ENCODE data around the gene PARL. TPM values are rescaled to one million over a fixed set of nuclear protein-coding genes. Genes with fewer than 3 reads are reported as not detected.
"Not testable (repeated sequence)": the region's sequence is repeated elsewhere in the genome, so short reads cannot be mapped to it uniquely, and the experiment has no call there.

PARL gene
- total RNA-seq, 2 experiments from 2014 or later: 77.1 to 84.1 TPM

DNA sequence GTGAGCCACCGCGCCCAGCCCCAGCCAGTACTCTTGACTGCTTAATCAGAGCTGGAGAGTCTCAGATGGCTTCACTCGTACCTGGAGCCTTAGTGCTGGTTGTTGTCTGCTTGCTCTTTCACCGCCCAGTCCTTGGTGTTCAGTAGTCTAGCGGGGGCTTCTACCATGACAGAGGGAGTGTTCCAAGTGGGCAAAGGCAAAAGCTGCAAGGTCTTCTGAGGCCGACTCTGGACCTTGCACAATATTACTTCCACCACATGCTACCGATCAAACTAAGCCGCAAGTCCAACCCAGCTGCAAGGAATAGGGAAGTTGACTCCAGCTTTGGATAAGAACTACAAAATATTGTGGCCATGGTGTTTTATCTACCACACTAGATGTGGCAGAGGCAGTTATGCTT, 6.6 kb downstream of the PARL start:
- no peak overlapping the region for H3K4me3 Mint-ChIP-seq
- POLR2A ChIA-PET: no interaction called here
- H3K27ac Mint-ChIP-seq: no peak overlapping the region

GRCh38 chr3:183877227-183877626, 7.5 kb downstream of the PARL start:
- POLR2A ChIA-PET, H3K27ac Mint-ChIP-seq: not testable (repeated sequence)
- H3K36me3 Mint-ChIP-seq: peaks cover 18% of the 10 kb centered on the region

More for the DNA sequence above, 6.6 kb downstream of the PARL start:
- no peaks in the 10 kb centered on the region for H3K9me3 Mint-ChIP-seq
- CTCF ChIA-PET: interaction anchor here (0.6 to 1.1 kb wide), 2 partner anchors 17 to 690 kb away, joined by 3 to 4 read pairs; no protein-coding TSS in a partner anchor
- peaks cover 41% of the 10 kb centered on the region for H3K4me1 Mint-ChIP-seq (ENCODE audit: low read depth)
- H3K27me3 Mint-ChIP-seq: no peaks in the 10 kb centered on the region
- peaks cover 18% of the 10 kb centered on the region for H3K36me3 Mint-ChIP-seq
- intact Hi-C loops (cut with micrococcal nuclease): no loop called here
- no peak for DNase-seq

DNA sequence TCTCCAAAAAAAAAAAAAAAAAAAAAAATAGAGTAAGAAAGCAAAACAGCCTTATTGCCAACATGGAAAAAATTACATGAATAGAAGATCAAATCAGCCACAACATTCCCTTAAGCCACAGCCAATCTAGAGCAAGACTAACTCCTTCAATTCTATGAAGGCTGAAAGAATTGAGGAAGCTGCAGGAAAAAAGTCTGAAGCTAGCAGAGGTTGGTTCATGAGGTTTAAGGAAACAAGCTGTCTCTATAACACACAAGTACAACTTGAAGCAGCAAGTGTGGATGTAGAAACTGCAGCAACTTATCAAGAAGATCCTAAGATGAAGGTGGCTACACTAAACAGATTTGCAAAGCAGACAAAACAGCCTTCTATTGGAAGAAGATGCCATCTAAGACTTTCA, 9.3 kb downstream of the PARL start:
- no peaks in the 10 kb centered on the region for H3K9me3 Mint-ChIP-seq
- no peaks in the 10 kb centered on the region for H3K27me3 Mint-ChIP-seq
- peaks cover 18% of the 10 kb centered on the region for H3K36me3 Mint-ChIP-seq
- POLR2A ChIA-PET: no interaction called here
- no peak for DNase-seq
- CTCF ChIA-PET: interaction anchor here (1.5 kb wide), 1 partner anchor 9 kb away, joined by 4 read pairs; the partner anchor contains the start of gene PARL
- intact Hi-C loops (cut with micrococcal nuclease): no loop called here
- no peak overlapping the region for H3K4me3 Mint-ChIP-seq
- H3K4me1 Mint-ChIP-seq (ENCODE audit: low read depth): peaks cover 45% of the 10 kb centered on the region
- no peak overlapping the region for H3K27ac Mint-ChIP-seq

More at GRCh38 chr3:183877227-183877626, 7.5 kb downstream of the PARL start:
- H3K9me3 Mint-ChIP-seq; H3K27me3 Mint-ChIP-seq; intact Hi-C loops (cut with micrococcal nuclease); DNase-seq; H3K4me3 Mint-ChIP-seq: not testable (repeated sequence)
- CTCF ChIA-PET: interaction anchor here (1.1 kb wide), 1 partner anchor 18 kb away, joined by 4 read pairs; no protein-coding TSS in a partner anchor
- H3K4me1 Mint-ChIP-seq (ENCODE audit: low read depth): peaks cover 40% of the 10 kb centered on the region

DNA sequence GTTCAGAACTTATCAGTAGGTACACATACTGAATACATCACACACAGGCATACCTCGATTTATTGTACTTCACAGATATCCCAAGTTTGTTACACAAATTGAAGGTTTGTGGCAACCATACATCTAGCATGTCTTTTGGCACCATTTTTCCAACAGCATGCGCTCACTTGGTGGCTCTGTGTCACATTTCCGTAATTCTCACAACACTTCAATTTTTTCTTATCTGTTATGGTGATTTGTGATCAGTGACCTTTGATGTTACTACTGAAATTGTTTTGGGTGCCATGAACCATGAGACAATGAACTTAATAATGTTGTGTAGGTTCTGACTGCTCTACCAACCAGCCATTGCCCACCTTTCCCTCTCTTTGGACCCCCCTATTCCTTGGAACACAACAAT, 10.8 kb downstream of the PARL start:
- Mint-ChIP-seq H3K9me3 (no peaks in the 10 kb centered on the region), H3K27me3 (no peaks in the 10 kb centered on the region), H3K36me3 (peaks cover 12% of the 10 kb centered on the region), H3K4me3 (no peak overlapping the region), H3K27ac (no peak overlapping the region), H3K4me1 (ENCODE audit: low read depth) (peaks cover 40% of the 10 kb centered on the region)
- ChIA-PET POLR2A (interaction anchor here (1.3 kb wide), 1 partner anchor 11 kb away, joined by 3 read pairs; the partner anchor contains the start of gene PARL), CTCF (interaction anchor here (0.7 kb wide), 1 partner anchor 11 kb away, joined by 3 read pairs; the partner anchor contains the start of gene PARL)
- intact Hi-C loops (cut with micrococcal nuclease): no loop called here
- DNase-seq: no peak

GRCh38 chr3:183871541-183871940, 13.1 kb downstream of the PARL start:
- ChIA-PET POLR2A (no interaction called here), CTCF (interaction anchor here (0.7 to 1.3 kb wide), 2 partner anchors 13 to 24 kb away, joined by 4 to 5 read pairs; partner anchors contain the start of gene PARL)
- H3K36me3 Mint-ChIP-seq: peaks cover 7% of the 10 kb centered on the region
- intact Hi-C loops (cut with micrococcal nuclease): no loop called here
- no peak overlapping the region for H3K4me3 Mint-ChIP-seq
- H3K9me3 Mint-ChIP-seq: no peaks in the 10 kb centered on the region
- H3K27me3 Mint-ChIP-seq: no peaks in the 10 kb centered on the region
- peaks cover 23% of the 10 kb centered on the region for H3K4me1 Mint-ChIP-seq (ENCODE audit: low read depth)
- DNase-seq: no peak
- H3K27ac Mint-ChIP-seq: no peak overlapping the region

DNA sequence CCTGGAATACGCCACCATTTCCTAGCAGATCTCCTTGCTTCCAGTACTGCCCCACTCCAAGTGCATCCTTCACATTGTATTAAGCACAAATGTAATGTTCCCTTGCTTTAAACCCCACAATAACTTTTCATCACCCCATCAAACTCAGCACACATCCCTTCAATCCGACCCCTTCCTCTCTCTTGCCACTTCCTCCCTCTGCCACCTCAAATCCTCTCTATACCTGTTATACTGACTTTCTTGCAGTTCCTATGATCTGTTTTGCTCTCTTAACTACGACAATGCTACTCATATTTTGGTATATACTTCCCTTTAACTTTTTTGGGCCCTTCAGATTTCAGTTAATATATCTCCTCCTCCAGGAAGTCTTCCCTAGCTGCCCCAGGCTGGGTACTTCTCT, 14.1 kb downstream of the PARL start:
- no peak overlapping the region for H3K27ac Mint-ChIP-seq
- peaks cover 23% of the 10 kb centered on the region for H3K4me1 Mint-ChIP-seq (ENCODE audit: low read depth)
- ChIA-PET POLR2A (no interaction called here), CTCF (interaction anchor here (1.3 kb wide), 1 partner anchor 14 kb away, joined by 4 read pairs; the partner anchor contains the start of gene PARL)
- no peaks in the 10 kb centered on the region for H3K27me3 Mint-ChIP-seq
- no peak overlapping the region for H3K4me3 Mint-ChIP-seq
- intact Hi-C loops (cut with micrococcal nuclease): no loop called here
- no peaks in the 10 kb centered on the region for H3K9me3 Mint-ChIP-seq
- no peak for DNase-seq
- peaks cover 10% of the 10 kb centered on the region for H3K36me3 Mint-ChIP-seq

DNA sequence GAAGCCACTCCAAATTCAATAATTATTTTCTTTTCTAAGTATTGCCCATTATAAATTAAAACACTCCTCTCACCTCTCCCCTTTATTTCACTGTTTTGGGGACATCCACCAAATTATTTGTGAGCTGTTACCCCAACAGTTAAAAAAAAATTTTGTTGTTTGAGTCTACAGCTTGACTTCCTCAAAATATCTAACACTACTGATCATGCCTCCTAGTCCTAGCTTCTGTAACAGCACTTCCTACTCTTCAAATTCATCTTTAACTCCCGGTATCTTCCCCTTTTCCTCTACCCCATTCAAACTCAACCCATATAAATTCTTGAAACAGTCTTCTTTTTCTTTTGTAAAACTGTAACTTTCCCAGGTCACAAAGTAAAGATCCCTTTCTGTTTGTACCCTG, 15.9 kb downstream of the PARL start:
- Mint-ChIP-seq H3K27me3 (no peaks in the 10 kb centered on the region), H3K4me3 (no peak overlapping the region), H3K27ac (no peak overlapping the region), H3K36me3 (peaks cover 20% of the 10 kb centered on the region), H3K4me1 (ENCODE audit: low read depth) (peaks cover 18% of the 10 kb centered on the region), H3K9me3 (no peaks in the 10 kb centered on the region)
- CTCF ChIA-PET: interaction anchor here (0.7 kb wide), 1 partner anchor 820 kb away, joined by 3 read pairs; no protein-coding TSS in a partner anchor
- DNase-seq: no peak
- intact Hi-C loops (cut with micrococcal nuclease): no loop called here
- POLR2A ChIA-PET: no interaction called here

DNA sequence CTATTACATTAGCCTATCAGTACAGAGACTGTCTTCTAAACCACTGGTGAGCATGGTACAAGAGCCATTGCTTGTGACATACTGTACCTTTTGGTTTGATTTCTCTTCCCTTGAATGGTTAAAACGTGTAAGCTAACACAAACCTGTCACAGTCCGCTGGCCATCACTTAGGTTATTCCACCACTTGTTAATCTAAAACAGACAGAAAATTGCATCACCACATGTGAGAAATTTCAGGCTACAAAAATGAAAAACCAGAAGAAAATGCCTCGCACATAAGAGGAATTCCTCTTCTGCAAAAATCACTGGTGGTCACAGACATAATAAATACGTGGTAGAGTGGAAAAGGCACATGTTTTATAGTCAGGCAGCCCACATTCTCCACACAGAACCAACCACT, 22.1 kb downstream of the PARL start:
- ChIA-PET CTCF (no interaction called here), POLR2A (no interaction called here)
- H3K4me3 Mint-ChIP-seq: no peak overlapping the region
- H3K27ac Mint-ChIP-seq: no peak overlapping the region
- no peak for DNase-seq
- H3K9me3 Mint-ChIP-seq: no peaks in the 10 kb centered on the region
- intact Hi-C loops (cut with micrococcal nuclease): no loop called here
- H3K27me3 Mint-ChIP-seq: no peaks in the 10 kb centered on the region
- peaks cover 51% of the 10 kb centered on the region for H3K36me3 Mint-ChIP-seq
- H3K4me1 Mint-ChIP-seq (ENCODE audit: low read depth): no peaks in the 10 kb centered on the region

- ChIA-PET CTCF (interaction anchor here (0.6 to 0.8 kb wide), 2 partner anchors 91 to 157 kb away, joined by 3 read pairs; no protein-coding TSS in a partner anchor), POLR2A (no interaction called here)
- Mint-ChIP-seq H3K9me3 (no peaks in the 10 kb centered on the region), H3K36me3 (peaks cover 48% of the 10 kb centered on the region), H3K4me1 (ENCODE audit: low read depth) (no peaks in the 10 kb centered on the region), H3K4me3 (no peak overlapping the region), H3K27ac (no peak overlapping the region), H3K27me3 (no peaks in the 10 kb centered on the region)
- DNase-seq: no peak
- intact Hi-C loops (cut with micrococcal nuclease): no loop called here
These were observed 26.8 kb downstream of the PARL start for GRCh38 chr3:183857863-183858262.

DNA sequence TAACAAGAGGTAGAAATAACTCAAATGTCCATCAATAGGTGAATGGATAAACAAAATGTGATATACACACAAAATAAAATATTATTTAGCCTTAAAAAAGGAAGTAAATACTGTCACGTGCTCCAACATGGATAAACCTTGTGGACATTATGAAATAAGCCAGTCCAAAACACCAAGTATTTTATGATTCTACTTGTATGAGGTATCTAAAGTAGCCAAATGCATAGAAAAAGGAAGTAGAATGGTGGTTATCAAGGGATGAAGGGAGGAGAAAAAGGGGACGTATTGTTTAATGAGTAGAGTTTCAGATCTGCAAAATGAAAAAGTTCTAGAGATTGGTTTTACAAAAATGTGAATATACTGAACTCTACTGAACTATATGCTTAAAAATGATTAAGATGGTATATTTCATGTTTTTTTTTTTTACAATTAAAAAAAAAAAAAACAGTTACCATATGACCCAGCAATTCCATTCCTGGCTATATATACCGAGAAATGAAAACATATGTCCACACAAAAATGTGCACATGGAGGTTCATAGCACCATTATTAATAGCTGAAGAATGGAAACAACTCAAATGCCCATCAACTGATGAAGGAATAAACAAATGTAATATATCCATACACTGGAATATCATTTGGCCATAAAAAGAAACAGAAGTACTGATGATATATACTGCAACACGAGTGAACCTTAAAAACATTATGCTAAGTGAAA, 30.2 kb downstream of the PARL start:
- Mint-ChIP-seq H3K9me3 (no peaks in the 10 kb centered on the region), H3K36me3 (peaks cover 39% of the 10 kb centered on the region), H3K27me3 (no peaks in the 10 kb centered on the region), H3K4me3 (no peak overlapping the region), H3K4me1 (ENCODE audit: low read depth) (no peaks in the 10 kb centered on the region), H3K27ac (no peak overlapping the region)
- POLR2A ChIA-PET: no interaction called here
- CTCF ChIA-PET: no interaction called here
- DNase-seq: no peak
- intact Hi-C loops (cut with micrococcal nuclease): no loop called here

GRCh38 chr3:183845608-183846288, 38.9 kb downstream of the PARL start:
- H3K4me1 Mint-ChIP-seq (ENCODE audit: low read depth): peaks cover 10% of the 10 kb centered on the region
- H3K27me3 Mint-ChIP-seq: no peaks in the 10 kb centered on the region
- ChIA-PET POLR2A (no interaction called here), CTCF (no interaction called here)
- no peak overlapping the region for H3K27ac Mint-ChIP-seq
- no peak overlapping the region for H3K4me3 Mint-ChIP-seq
- no peaks in the 10 kb centered on the region for H3K9me3 Mint-ChIP-seq
- no peak for DNase-seq
- intact Hi-C loops (cut with micrococcal nuclease): no loop called here
- H3K36me3 Mint-ChIP-seq: peaks cover 33% of the 10 kb centered on the region

DNA sequence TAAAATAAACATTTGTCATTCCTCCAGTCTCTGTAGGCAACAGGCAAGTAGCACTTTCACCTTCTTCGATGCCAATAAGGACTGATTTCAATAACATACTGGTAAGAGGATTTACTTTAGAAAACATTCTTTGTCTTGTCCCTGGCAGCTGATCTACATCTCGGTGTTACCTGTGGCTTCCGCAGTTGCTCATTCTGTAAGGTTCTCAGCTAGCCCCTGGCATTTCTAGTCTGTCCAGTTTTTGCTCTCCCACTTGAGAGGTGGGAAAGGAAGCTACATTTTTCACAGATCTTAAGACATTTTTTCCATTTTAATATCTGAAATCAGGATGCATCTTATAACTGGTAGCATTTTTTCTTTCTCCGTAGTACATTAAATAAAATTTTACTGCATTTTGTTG, 39.6 kb downstream of the PARL start:
- Mint-ChIP-seq H3K9me3 (no peaks in the 10 kb centered on the region), H3K27ac (no peak overlapping the region), H3K4me1 (ENCODE audit: low read depth) (peaks cover 10% of the 10 kb centered on the region), H3K4me3 (no peak overlapping the region), H3K27me3 (no peaks in the 10 kb centered on the region), H3K36me3 (peaks cover 32% of the 10 kb centered on the region)
- CTCF ChIA-PET: no interaction called here
- no peak for DNase-seq
- intact Hi-C loops (cut with micrococcal nuclease): no loop called here
- POLR2A ChIA-PET: no interaction called here
